ENCODE data around the gene GNG7.
"Not testable (repeated sequence)": the region's sequence is repeated elsewhere in the genome, so short reads cannot be mapped to it uniquely, and the experiment has no call there.

The GNG7 gene

DNA sequence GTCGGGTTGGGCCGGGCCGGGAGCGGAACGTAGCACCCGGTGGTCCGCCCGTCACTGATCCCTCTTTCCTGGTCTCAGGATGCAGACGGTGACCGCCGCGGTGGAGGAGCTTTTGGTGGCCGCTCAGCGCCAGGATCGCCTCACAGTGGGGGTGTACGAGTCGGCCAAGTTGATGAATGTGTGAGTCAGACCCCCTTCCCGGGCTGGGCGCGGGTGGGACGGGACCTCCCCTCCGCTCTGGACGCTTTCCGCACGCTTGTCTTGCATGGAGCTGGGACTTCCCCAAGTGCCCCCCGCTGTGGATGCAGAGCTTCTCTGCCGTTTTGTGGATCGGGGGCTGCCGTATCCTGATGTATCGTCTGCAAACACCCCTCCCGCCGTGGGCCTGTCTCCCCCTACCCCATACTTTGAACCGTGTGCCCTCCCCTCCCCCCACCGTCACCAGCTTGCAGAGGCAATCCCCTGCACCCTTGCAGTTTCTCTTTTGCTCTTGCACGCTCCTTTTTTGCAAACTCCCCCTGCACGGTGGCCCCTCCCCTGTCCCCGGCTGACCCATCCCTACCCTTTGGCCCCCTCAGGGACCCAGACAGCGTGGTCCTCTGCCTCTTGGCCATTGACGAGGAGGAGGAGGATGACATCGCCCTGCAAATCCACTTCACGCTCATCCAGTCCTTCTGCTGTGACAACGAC, 225.9 kb downstream of the GNG7 start:
- no peaks in the 10 kb centered on the region for H3K9me3 ChIP-seq (ENCODE audit: control insufficient read depth, low read length)
- peaks cover 32% of the 10 kb centered on the region for H3K4me1 ChIP-seq (ENCODE audit: control insufficient read depth, insufficient read depth, low read length)
- no peaks in the 10 kb centered on the region for H3K36me3 ChIP-seq (ENCODE audit: control insufficient read depth, insufficient read depth, low read length)
- H3K4me3 ChIP-seq (ENCODE audit: low read length), result peak overlapping the region; percentile 95
- H3K9ac ChIP-seq (ENCODE audit: low read length), result peak overlapping the region; percentile 94
- no peaks in the 10 kb centered on the region for H3K27me3 ChIP-seq (ENCODE audit: control insufficient read depth, insufficient read depth, low read length)

DNA sequence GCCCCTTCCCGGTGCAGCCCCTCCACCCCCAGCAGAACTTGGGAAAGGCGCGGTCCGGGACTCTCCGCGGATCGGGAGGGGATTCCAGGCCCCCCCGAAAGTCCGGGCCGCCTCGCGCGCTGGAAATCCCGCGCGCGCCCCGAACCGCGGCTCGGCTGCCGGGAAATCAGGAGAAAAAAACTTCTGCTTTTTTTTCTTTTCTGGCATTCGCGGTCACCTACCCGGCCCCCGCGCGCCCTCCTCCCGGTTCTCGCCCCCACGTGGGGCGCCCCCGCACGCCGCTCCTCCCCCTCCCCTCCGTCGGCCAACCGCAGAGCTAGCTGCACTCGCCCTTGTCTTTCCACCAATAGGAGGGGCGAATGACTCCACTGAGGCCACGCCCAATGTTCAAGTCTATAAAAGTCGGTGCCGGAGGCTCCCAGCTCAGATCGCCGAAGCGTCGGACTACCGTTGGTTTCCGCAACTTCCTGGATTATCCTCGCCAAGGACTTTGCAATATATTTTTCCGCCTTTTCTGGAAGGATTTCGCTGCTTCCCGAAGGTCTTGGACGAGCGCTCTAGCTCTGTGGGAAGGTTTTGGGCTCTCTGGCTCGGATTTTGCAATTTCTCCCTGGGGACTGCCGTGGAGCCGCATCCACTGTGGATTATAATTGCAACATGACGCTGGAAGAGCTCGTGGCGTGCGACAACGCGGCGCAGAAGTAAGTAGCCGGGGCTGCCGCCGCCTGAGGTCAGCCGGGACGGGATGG, 226.6 kb downstream of the GNG7 start, which contains the start of gene GADD45B:
GADD45B (plus strand) TSS at position 426 of the 749 bp plus-strand sequence; CDS start at position 658, 232 bp downstream.
- Histone ChIP-seq H3K27me3 (ENCODE audit: control insufficient read depth, insufficient read depth, low read length) (no peaks in the 10 kb centered on the region), H3K4me3 (ENCODE audit: low read length) (peak within 1 kb of the TSS; percentile 95), H3K9ac (ENCODE audit: low read length) (peak within 1 kb of the TSS; percentile 94), H3K36me3 (ENCODE audit: control insufficient read depth, insufficient read depth, low read length) (no peaks in the 10 kb centered on the region), H3K4me1 (ENCODE audit: control insufficient read depth, insufficient read depth, low read length) (peaks cover 32% of the 10 kb centered on the region), H3K9me3 (ENCODE audit: control insufficient read depth, low read length) (no peaks in the 10 kb centered on the region)

GRCh38 chr19:2475018-2475701, 227.3 kb downstream of the GNG7 start:
- H3K4me3 ChIP-seq (ENCODE audit: low read length), result peak overlapping the region; percentile 95
- no peaks in the 10 kb centered on the region for H3K27me3 ChIP-seq (ENCODE audit: control insufficient read depth, insufficient read depth, low read length)
- no peaks in the 10 kb centered on the region for H3K9me3 ChIP-seq (ENCODE audit: control insufficient read depth, low read length)
- peaks cover 32% of the 10 kb centered on the region for H3K4me1 ChIP-seq (ENCODE audit: control insufficient read depth, insufficient read depth, low read length)
- H3K9ac ChIP-seq (ENCODE audit: low read length), result peak overlapping the region; percentile 94
- no peaks in the 10 kb centered on the region for H3K36me3 ChIP-seq (ENCODE audit: control insufficient read depth, insufficient read depth, low read length)

- Histone ChIP-seq H3K27me3 (ENCODE audit: control insufficient read depth, insufficient read depth, low read length) (no peaks in the 10 kb centered on the region), H3K9ac (ENCODE audit: low read length) (peak overlapping the region; percentile 53), H3K9me3 (ENCODE audit: control insufficient read depth, low read length) (no peaks in the 10 kb centered on the region), H3K4me1 (ENCODE audit: control insufficient read depth, insufficient read depth, low read length) (peaks cover 28% of the 10 kb centered on the region), H3K4me3 (ENCODE audit: low read length) (peak overlapping the region; percentile 46), H3K36me3 (ENCODE audit: control insufficient read depth, insufficient read depth, low read length) (no peaks in the 10 kb centered on the region)
Observed at GRCh38 chr19:2474232-2475017, 228.1 kb downstream of the GNG7 start.

- not testable (repeated sequence) for H3K4me1 ChIP-seq (ENCODE audit: control insufficient read depth, insufficient read depth, low read length); H3K27me3 ChIP-seq (ENCODE audit: control insufficient read depth, insufficient read depth, low read length); H3K36me3 ChIP-seq (ENCODE audit: control insufficient read depth, insufficient read depth, low read length); H3K9me3 ChIP-seq (ENCODE audit: control insufficient read depth, low read length); H3K9ac ChIP-seq (ENCODE audit: low read length); H3K4me3 ChIP-seq (ENCODE audit: low read length)
Observed at GRCh38 chr19:2469915-2470200, 232.6 kb downstream of the GNG7 start.

DNA sequence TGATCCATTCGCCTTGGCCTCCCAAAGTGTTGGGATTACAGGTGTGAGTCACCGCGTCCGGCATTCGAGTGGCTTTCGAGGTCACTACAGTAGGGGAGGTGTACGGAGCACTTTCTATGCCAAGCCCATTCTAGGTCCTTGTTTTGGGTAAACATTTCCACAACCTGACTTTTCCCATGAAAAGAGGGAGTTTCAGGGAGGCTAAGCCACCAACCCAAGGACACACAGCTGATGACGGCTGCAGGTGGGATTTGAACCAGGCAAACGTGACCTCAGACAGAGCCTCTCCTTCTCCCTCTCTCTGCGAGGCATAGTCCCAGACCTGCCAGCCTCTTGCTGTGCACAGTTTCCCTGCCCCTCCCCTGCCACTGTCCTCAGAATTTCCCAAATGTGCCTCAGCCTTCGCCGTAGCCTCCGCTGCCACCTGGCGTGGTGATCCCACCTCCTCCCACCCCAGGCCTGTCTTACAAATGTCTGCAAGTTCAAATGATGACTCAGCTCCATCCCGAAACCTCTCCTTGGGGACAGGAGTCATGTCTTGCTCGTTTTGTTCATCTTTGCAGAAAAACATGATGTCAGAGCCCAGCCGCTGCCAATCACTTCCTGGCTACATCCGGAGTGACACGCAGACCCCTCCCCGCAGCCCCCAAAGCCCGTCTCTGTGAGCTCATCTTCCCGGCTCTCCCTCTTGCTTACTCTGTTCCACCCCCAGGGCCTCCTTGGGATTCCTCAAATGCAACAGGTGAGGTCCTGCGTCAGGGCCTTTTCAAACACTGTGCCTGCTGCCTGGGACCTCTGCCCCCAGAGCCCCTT, 233.2 kb downstream of the GNG7 start:
- Histone ChIP-seq H3K9ac (ENCODE audit: low read length) (no peak overlapping the region), H3K4me3 (ENCODE audit: low read length) (no peak overlapping the region), H3K4me1 (ENCODE audit: control insufficient read depth, insufficient read depth, low read length) (no peaks in the 10 kb centered on the region), H3K36me3 (ENCODE audit: control insufficient read depth, insufficient read depth, low read length) (no peaks in the 10 kb centered on the region), H3K27me3 (ENCODE audit: control insufficient read depth, insufficient read depth, low read length) (no peaks in the 10 kb centered on the region), H3K9me3 (ENCODE audit: control insufficient read depth, low read length) (no peaks in the 10 kb centered on the region)

DNA sequence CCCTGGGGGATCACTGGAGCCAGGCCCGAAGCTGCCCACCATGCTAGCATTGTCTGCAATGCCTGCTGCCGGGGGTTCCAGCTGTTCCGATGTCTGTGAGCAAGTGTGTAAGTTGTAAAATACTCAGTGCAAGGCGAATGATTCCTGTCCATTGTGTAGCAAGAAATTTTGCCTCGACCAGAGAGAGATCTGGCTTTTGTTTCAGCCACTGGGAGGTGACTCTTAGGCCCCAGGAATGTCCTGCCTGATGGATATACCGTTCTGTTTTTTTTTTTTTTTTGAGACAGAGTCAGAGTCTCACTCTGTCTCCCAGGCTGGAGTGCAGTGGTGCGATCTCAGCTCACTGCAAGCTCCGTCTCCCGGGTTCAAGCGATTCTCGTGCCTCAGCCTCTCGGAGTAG, 233.9 kb downstream of the GNG7 start:
- Histone ChIP-seq H3K4me1 (ENCODE audit: control insufficient read depth, insufficient read depth, low read length) (no peaks in the 10 kb centered on the region), H3K4me3 (ENCODE audit: low read length) (no peak overlapping the region), H3K27me3 (ENCODE audit: control insufficient read depth, insufficient read depth, low read length) (no peaks in the 10 kb centered on the region)

DNA sequence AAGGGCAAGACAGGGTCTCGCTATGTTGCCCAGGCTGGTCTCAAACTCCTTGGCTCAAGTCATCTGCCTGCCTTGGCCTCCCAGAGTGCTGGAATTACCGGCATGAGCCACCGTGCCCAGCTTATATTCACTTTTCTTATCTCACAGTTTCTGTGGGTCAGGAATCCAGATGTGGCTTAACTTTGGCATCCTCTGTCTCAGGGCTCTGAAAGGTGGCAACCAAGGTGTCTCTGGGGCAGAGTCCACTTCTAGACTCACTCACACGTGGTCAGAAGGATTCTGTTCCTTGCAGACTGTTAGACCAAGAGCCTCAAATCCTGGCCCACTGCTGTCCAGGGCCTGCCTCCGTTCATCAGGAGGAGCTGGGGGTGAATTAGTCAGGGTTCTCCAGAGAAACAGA, 238.1 kb downstream of the GNG7 start:
- no peaks in the 10 kb centered on the region for H3K9me3 ChIP-seq (ENCODE audit: control insufficient read depth, low read length)
- no peak overlapping the region for H3K4me3 ChIP-seq (ENCODE audit: low read length)
- no peaks in the 10 kb centered on the region for H3K36me3 ChIP-seq (ENCODE audit: control insufficient read depth, insufficient read depth, low read length)
- no peak overlapping the region for H3K9ac ChIP-seq (ENCODE audit: low read length)
- peaks cover 19% of the 10 kb centered on the region for H3K4me1 ChIP-seq (ENCODE audit: control insufficient read depth, insufficient read depth, low read length)
- H3K27me3 ChIP-seq (ENCODE audit: control insufficient read depth, insufficient read depth, low read length), result no peaks in the 10 kb centered on the region

More for the DNA sequence above, 233.9 kb downstream of the GNG7 start:
- no peaks in the 10 kb centered on the region for H3K9me3 ChIP-seq (ENCODE audit: control insufficient read depth, low read length)
- no peaks in the 10 kb centered on the region for H3K36me3 ChIP-seq (ENCODE audit: control insufficient read depth, insufficient read depth, low read length)
- no peak overlapping the region for H3K9ac ChIP-seq (ENCODE audit: low read length)

DNA sequence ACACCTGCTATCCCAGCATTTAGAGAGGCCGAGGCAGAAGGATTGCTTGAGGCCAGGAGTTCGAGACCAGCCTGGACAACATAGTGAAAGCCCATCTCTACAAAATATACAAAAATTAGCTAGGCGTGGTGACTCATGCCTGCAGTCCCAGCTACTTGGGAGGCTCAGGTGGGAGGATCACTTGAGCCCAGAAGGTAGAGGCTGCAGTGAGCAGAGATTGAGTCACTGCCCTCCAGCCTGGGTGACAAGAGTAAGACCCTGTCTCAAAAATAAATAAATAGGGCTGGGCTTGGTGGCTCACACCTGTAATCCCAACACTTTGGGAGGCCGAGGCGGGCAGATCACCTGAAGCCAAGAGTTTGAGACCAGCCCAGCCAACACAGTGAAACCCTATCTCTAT, 238.8 kb downstream of the GNG7 start:
- not testable (repeated sequence) for H3K27me3 ChIP-seq (ENCODE audit: control insufficient read depth, insufficient read depth, low read length); H3K4me3 ChIP-seq (ENCODE audit: low read length); H3K9ac ChIP-seq (ENCODE audit: low read length)

GRCh38 chr19:2462635-2463421, 239.7 kb downstream of the GNG7 start:
- H3K9ac ChIP-seq (ENCODE audit: low read length), result no peak overlapping the region
- no peaks in the 10 kb centered on the region for H3K36me3 ChIP-seq (ENCODE audit: control insufficient read depth, insufficient read depth, low read length)
- H3K4me3 ChIP-seq (ENCODE audit: low read length), result peak overlapping the region; percentile 41
- peaks cover 19% of the 10 kb centered on the region for H3K4me1 ChIP-seq (ENCODE audit: control insufficient read depth, insufficient read depth, low read length)
- no peaks in the 10 kb centered on the region for H3K27me3 ChIP-seq (ENCODE audit: control insufficient read depth, insufficient read depth, low read length)
- no peaks in the 10 kb centered on the region for H3K9me3 ChIP-seq (ENCODE audit: control insufficient read depth, low read length)

More for the DNA sequence above, 238.8 kb downstream of the GNG7 start:
- H3K9me3 ChIP-seq (ENCODE audit: control insufficient read depth, low read length); H3K36me3 ChIP-seq (ENCODE audit: control insufficient read depth, insufficient read depth, low read length): not testable (repeated sequence)
- H3K4me1 ChIP-seq (ENCODE audit: control insufficient read depth, insufficient read depth, low read length), result peaks cover 19% of the 10 kb centered on the region
